ENCODE results near the gene SASH1. TPM values are rescaled to one million over a fixed set of nuclear protein-coding genes. Genes with fewer than 3 reads are reported as not detected.

SASH1 gene
- total RNA-seq, 1 donor from 2014 or later = 28.7 TPM

- no peak for TF ChIP-seq CTCF (IDR thresholded peaks at IDR 0.05; ENCODE audit: unreplicated experiment)
- Mint-ChIP-seq H3K4me3 (no peak overlapping the region), H3K4me1 (peaks cover 24% of the 10 kb centered on the region), H3K27ac (no peak overlapping the region), H3K36me3 (peaks cover 7% of the 10 kb centered on the region), H3K27me3 (ENCODE audit: low read depth) (no peaks in the 10 kb centered on the region), H3K9me3 (peaks cover 6% of the 10 kb centered on the region)
- no peak for DNase-seq (ENCODE audit: low spot score in 2 of 2, unreplicated experiment in 2 of 2)
Observed at GRCh38 chr6:148502773-148503135, 160.1 kb downstream of the SASH1 start.

GRCh38 chr6:148503703-148504102 is 161.1 kb downstream of the SASH1 start:
- peaks cover 7% of the 10 kb centered on the region for H3K36me3 Mint-ChIP-seq
- no peaks in the 10 kb centered on the region for H3K27me3 Mint-ChIP-seq (ENCODE audit: low read depth)
- no peak overlapping the region for H3K27ac Mint-ChIP-seq
- H3K9me3 Mint-ChIP-seq = peaks cover 6% of the 10 kb centered on the region
- no peak overlapping the region for H3K4me3 Mint-ChIP-seq
- DNase-seq (ENCODE audit: low spot score in 2 of 2, unreplicated experiment in 2 of 2) = no peak
- peaks cover 32% of the 10 kb centered on the region for H3K4me1 Mint-ChIP-seq
- TF ChIP-seq CTCF (IDR thresholded peaks at IDR 0.05; ENCODE audit: unreplicated experiment) = no peak

- DNase-seq (ENCODE audit: low spot score in 2 of 2, unreplicated experiment in 2 of 2) = no peak
- Mint-ChIP-seq H3K4me1 (peaks cover 30% of the 10 kb centered on the region), H3K27me3 (ENCODE audit: low read depth) (no peaks in the 10 kb centered on the region), H3K36me3 (no peaks in the 10 kb centered on the region), H3K4me3 (peak overlapping the region; percentile 65), H3K9me3 (no peaks in the 10 kb centered on the region), H3K27ac (peak overlapping the region; percentile 82)
- TF ChIP-seq CTCF (IDR thresholded peaks at IDR 0.05; ENCODE audit: unreplicated experiment) = no peak
Observed at GRCh38 chr6:148507774-148508173, 165.1 kb downstream of the SASH1 start.

GRCh38 chr6:148508401-148509041 is 165.9 kb downstream of the SASH1 start:
- Mint-ChIP-seq H3K4me1 (peaks cover 37% of the 10 kb centered on the region), H3K36me3 (no peaks in the 10 kb centered on the region), H3K4me3 (peak overlapping the region; percentile 65), H3K27ac (peak overlapping the region; percentile 82), H3K27me3 (ENCODE audit: low read depth) (no peaks in the 10 kb centered on the region), H3K9me3 (no peaks in the 10 kb centered on the region)
- TF ChIP-seq CTCF (IDR thresholded peaks at IDR 0.05; ENCODE audit: unreplicated experiment) = no peak
- DNase-seq (ENCODE audit: low spot score in 2 of 2, unreplicated experiment in 2 of 2) = no peak

- no peak for DNase-seq (ENCODE audit: low spot score in 2 of 2, unreplicated experiment in 2 of 2)
- TF ChIP-seq CTCF (IDR thresholded peaks at IDR 0.05; ENCODE audit: unreplicated experiment) = no peak
- Mint-ChIP-seq H3K27ac (peak overlapping the region; percentile 82), H3K4me1 (peaks cover 39% of the 10 kb centered on the region), H3K9me3 (no peaks in the 10 kb centered on the region), H3K27me3 (ENCODE audit: low read depth) (no peaks in the 10 kb centered on the region), H3K36me3 (no peaks in the 10 kb centered on the region), H3K4me3 (peak overlapping the region; percentile 65)
Observed at GRCh38 chr6:148509119-148509799, 166.6 kb downstream of the SASH1 start.
